K562 (cell line): ENCODE data around the gene PRICKLE4. TPM values are rescaled to one million over a fixed set of nuclear protein-coding genes. Genes with fewer than 3 reads are reported as not detected.
A peak's percentile ranks its signal among the peaks of the same experiment; 100 is the strongest.

Experiments
- FOXK2 ChIP-seq, 2 experiments: fragments of 450-650 bp; IDR thresholded peaks in 1 of 2; conservative IDR thresholded peaks in 1 of 2; 2 replicates each; pipeline ENCODE4 v1.6.1; 2016; ENCODE audit warnings: low read depth in 2 of 2, mild to moderate bottlenecking in 1 of 2
- HEY1 ChIP-seq: fragments of 250-450 bp; sonication (Bioruptor Pico); IDR thresholded peaks from 2 replicates; pipeline ENCODE4 v1.5.0; 2020; ENCODE audit warnings: mild to moderate bottlenecking, moderate library complexity, borderline replicate concordance
- HNRNPLL ChIP-seq: fragments of 200-400 bp; formaldehyde crosslinking; IDR thresholded peaks from 2 replicates; pipeline ENCODE4 v1.6.1; 2017; ENCODE audit warnings: low read length, low read depth, mild to moderate bottlenecking; ENCODE audit not compliant: poor library complexity, severe bottlenecking
- NBN ChIP-seq: fragments of 450-650 bp; IDR thresholded peaks from 2 replicates; pipeline ENCODE4 v1.6.1; 2016; ENCODE audit warnings: low read depth, mild to moderate bottlenecking
- NR2C1 ChIP-seq, 2 experiments: fragments of 450-650 bp; IDR thresholded peaks; 2 replicates each; pipeline ENCODE4 v1.6.1; 2017; ENCODE audit warnings: mild to moderate bottlenecking in 2 of 2, antibody characterized with exemption in 1 of 2, inconsistent platforms in 1 of 2, missing compliant biosample characterization in 1 of 2, missing genetic modification characterization in 1 of 2
- PTTG1 ChIP-seq: fragments of 450-650 bp; IDR thresholded peaks from 2 replicates; pipeline ENCODE4 v1.6.1; 2016; ENCODE audit warnings: low read depth, mild to moderate bottlenecking, missing genetic modification characterization, missing compliant biosample characterization
- SRSF3 ChIP-seq: fragments of 200-400 bp; formaldehyde crosslinking; IDR thresholded peaks from 2 replicates; pipeline ENCODE4 v1.6.1; 2016; ENCODE audit warnings: mild to moderate bottlenecking, low read length, moderate library complexity; ENCODE audit not compliant: insufficient read depth
- polyA plus RNA-seq, 8 experiments: library from polyadenylated mRNA; depleted of rRNA in 4 of 8; stranded (reverse) in 5 of 8; unstranded in 3 of 8; fragments of >200 nt; fragmentation: Nextera tagmentation in 2 of 8; fragmentation: Illumina TruSeq in 1 of 8; extraction: Ambion mirVana in 2 of 8; extraction: Trizol in 1 of 8; gene quantifications; 2 replicates each; pipeline versions ENCODE4 v1.2.1 to v1.2.3, GENCODE V29; 2011 to 2014; ENCODE audit warnings: inconsistent platforms in 1 of 8, missing spikeins in 1 of 8
- total RNA-seq, 7 experiments: library from RNA; depleted of rRNA in 6 of 7; stranded (reverse); fragments of >200 nt in 6 of 7; fragmentation: Illumina TruSeq in 2 of 7; extraction: Trizol in 2 of 7; gene quantifications; 2 replicates each; pipeline versions ENCODE4 v1.2.1 to v1.2.3, GENCODE V29; 2011 to 2021; ENCODE audit warnings: low replicate concordance in 1 of 7
- TF ChIP-seq, protein P1 (sequence below), 2 experiments: fragments of 450-650 bp in 1 of 2; sonication (generic) in 1 of 2; formaldehyde crosslinking in 1 of 2; IDR thresholded peaks; 2 replicates each; pipeline versions ENCODE4 v1.7.1 to v1.9.0; 2016 to 2022; ENCODE audit warnings: inconsistent platforms in 1 of 2, mild to moderate bottlenecking in 1 of 2, missing genetic modification reagents in 1 of 2
- TF ChIP-seq, protein P2 (sequence below): sonication (generic); formaldehyde crosslinking; IDR thresholded peaks from 2 replicates; pipeline ENCODE4 v1.8.0; 2022; ENCODE audit warnings: missing genetic modification reagents, mild to moderate bottlenecking, moderate library complexity, borderline replicate concordance
- TF ChIP-seq, protein P3 (sequence below): fragments of 450-650 bp; formaldehyde crosslinking; IDR thresholded peaks from 2 replicates; pipeline ENCODE4 v1.4.0; 2020; ENCODE audit warnings: mild to moderate bottlenecking
- TF ChIP-seq, protein P4 (sequence below): sonication (generic); formaldehyde crosslinking; IDR thresholded peaks from 2 replicates; pipeline ENCODE4 v1.9.0; 2022; ENCODE audit warnings: mild to moderate bottlenecking, missing genetic modification reagents
- TF ChIP-seq, protein P5 (sequence below): fragments of 450-650 bp; conservative IDR thresholded peaks from 2 replicates; pipeline ENCODE4 v1.6.1; 2016; ENCODE audit warnings: missing genetic modification characterization, low read depth, mild to moderate bottlenecking, control low read depth, missing compliant biosample characterization

The PRICKLE4 gene
- total and polyA plus RNA-seq, 9 of the 15 experiments (the other 6 are each of a cell fraction or from before 2014, with no cell fraction given), result 0.20 to 0.32 (median 0.27) TPM; not detected in 6

DNA sequence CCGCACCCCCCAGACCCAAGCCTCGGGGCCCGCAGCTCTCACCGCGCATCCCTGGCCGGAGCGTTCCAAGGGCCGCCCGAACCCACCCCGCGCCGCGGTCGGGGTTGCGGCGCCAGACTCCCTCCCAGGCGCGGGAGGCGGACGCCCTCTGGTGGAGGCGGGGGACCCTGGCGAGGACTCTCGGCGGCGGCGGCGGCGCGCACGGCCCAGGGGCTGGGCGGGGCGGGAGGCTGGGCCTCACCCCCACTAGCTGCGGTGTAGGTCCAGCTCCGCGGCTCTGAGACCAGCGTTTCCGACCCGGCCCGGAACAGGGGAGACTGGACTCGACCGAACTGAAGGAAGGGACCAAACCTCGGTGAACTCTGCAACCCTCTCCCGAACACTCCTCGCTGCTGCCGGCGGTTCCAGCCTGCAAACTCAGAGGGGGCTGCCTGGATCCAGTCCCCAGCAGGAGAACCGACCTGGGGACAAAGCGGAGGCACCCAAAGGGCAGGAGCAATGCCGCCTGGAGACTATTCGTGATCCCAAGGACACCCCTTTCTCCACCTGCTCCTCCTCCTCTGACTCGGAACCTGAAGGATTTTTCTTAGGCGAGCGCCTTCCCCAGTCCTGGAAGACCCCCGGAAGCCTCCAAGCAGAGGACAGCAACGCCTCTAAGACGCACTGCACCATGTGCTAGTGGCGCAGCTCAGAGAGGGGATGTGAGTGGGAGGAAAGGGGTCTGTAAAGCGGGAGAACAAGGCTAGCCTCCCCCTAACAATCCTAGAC, 6.1 kb downstream of the PRICKLE4 start (continued):
- TF ChIP-seq, protein P1, sequence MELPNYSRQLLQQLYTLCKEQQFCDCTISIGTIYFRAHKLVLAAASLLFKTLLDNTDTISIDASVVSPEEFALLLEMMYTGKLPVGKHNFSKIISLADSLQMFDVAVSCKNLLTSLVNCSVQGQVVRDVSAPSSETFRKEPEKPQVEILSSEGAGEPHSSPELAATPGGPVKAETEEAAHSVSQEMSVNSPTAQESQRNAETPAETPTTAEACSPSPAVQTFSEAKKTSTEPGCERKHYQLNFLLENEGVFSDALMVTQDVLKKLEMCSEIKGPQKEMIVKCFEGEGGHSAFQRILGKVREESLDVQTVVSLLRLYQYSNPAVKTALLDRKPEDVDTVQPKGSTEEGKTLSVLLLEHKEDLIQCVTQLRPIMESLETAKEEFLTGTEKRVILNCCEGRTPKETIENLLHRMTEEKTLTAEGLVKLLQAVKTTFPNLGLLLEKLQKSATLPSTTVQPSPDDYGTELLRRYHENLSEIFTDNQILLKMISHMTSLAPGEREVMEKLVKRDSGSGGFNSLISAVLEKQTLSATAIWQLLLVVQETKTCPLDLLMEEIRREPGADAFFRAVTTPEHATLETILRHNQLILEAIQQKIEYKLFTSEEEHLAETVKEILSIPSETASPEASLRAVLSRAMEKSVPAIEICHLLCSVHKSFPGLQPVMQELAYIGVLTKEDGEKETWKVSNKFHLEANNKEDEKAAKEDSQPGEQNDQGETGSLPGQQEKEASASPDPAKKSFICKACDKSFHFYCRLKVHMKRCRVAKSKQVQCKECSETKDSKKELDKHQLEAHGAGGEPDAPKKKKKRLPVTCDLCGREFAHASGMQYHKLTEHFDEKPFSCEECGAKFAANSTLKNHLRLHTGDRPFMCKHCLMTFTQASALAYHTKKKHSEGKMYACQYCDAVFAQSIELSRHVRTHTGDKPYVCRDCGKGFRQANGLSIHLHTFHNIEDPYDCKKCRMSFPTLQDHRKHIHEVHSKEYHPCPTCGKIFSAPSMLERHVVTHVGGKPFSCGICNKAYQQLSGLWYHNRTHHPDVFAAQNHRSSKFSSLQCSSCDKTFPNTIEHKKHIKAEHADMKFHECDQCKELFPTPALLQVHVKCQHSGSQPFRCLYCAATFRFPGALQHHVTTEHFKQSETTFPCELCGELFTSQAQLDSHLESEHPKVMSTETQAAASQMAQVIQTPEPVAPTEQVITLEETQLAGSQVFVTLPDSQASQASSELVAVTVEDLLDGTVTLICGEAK (IDR thresholded peaks at IDR 0.05), result no peak; the same call in 1 of the 2 replicates
- TF ChIP-seq, protein P1 (CRISPR knock-in tag; IDR thresholded peaks at IDR 0.05), result no peak
- no peak for TF ChIP-seq PTTG1 (tag)
- TF ChIP-seq, protein P2, sequence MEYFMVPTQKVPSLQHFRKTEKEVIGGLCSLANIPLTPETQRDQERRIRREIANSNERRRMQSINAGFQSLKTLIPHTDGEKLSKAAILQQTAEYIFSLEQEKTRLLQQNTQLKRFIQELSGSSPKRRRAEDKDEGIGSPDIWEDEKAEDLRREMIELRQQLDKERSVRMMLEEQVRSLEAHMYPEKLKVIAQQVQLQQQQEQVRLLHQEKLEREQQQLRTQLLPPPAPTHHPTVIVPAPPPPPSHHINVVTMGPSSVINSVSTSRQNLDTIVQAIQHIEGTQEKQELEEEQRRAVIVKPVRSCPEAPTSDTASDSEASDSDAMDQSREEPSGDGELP (CRISPR knock-in tag), result peak; percentile 18; the same call in 1 of the 2 replicates
- TF ChIP-seq, protein P3, sequence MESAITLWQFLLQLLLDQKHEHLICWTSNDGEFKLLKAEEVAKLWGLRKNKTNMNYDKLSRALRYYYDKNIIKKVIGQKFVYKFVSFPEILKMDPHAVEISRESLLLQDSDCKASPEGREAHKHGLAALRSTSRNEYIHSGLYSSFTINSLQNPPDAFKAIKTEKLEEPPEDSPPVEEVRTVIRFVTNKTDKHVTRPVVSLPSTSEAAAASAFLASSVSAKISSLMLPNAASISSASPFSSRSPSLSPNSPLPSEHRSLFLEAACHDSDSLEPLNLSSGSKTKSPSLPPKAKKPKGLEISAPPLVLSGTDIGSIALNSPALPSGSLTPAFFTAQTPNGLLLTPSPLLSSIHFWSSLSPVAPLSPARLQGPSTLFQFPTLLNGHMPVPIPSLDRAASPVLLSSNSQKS (CRISPR knock-in tag), result no peak
- TF ChIP-seq, protein P4, sequence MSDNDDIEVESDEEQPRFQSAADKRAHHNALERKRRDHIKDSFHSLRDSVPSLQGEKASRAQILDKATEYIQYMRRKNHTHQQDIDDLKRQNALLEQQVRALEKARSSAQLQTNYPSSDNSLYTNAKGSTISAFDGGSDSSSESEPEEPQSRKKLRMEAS (CRISPR knock-in tag), result no peak; the same call in 1 of the 2 replicates
- no peak for TF ChIP-seq FOXK2 (conservative IDR thresholded peaks at IDR 0.05 in 1 of 2, IDR thresholded peaks at IDR 0.05 in 1 of 2; ENCODE audit: low read depth in 2 of 2)
- TF ChIP-seq HNRNPLL, result no peak
- TF ChIP-seq NBN, result no peak
- no peak for TF ChIP-seq HEY1 (CRISPR knock-in tag)
- no peak for TF ChIP-seq NR2C1 (IDR thresholded peaks at IDR 0.05)
- no peak for TF ChIP-seq NR2C1 (tag; IDR thresholded peaks at IDR 0.05)
- no peak for TF ChIP-seq SRSF3
- TF ChIP-seq, protein P5, sequence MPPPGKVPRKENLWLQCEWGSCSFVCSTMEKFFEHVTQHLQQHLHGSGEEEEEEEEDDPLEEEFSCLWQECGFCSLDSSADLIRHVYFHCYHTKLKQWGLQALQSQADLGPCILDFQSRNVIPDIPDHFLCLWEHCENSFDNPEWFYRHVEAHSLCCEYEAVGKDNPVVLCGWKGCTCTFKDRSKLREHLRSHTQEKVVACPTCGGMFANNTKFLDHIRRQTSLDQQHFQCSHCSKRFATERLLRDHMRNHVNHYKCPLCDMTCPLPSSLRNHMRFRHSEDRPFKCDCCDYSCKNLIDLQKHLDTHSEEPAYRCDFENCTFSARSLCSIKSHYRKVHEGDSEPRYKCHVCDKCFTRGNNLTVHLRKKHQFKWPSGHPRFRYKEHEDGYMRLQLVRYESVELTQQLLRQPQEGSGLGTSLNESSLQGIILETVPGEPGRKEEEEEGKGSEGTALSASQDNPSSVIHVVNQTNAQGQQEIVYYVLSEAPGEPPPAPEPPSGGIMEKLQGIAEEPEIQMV, result no peak
